Thyroid gland (tissue), 4 donors: ENCODE measurements around the gene IRS1. TPM values are rescaled to one million over a fixed set of nuclear protein-coding genes. Genes with fewer than 3 reads are reported as not detected.

Experiments
- DNase-seq, 2 donors: peaks; one replicate each; pipeline ENCODE4 v3.0.0-alpha.2; 2019
- H3K27ac ChIP-seq, 3 donors: fragments of 200-600 bp; sonication (generic); 1 replicate in 2 of 3; 2 replicates in 1 of 3; pipeline ENCODE4 v1.5.1; 2016 to 2019; ENCODE audit warnings: mild to moderate bottlenecking in 1 of 3, moderate library complexity in 1 of 3
- H3K27me3 ChIP-seq: fragments of 200-600 bp; sonication (generic); one replicate; pipeline ENCODE4 v1.5.1; 2019
- H3K36me3 ChIP-seq, 2 donors: fragments of 200-600 bp; sonication (generic); one replicate each; pipeline ENCODE4 v1.5.1; 2016 to 2019
- H3K4me1 ChIP-seq, 2 donors: fragments of 200-600 bp; sonication (generic); one replicate each; pipeline ENCODE4 v1.5.1; 2017 to 2019
- H3K4me3 ChIP-seq, 3 donors: fragments of 200-600 bp; sonication (generic); replicated peaks in 1 of 3; 1 replicate in 2 of 3; 2 replicates in 1 of 3; pipeline ENCODE4 v1.5.1; 2016; ENCODE audit warnings: mild to moderate bottlenecking in 1 of 3
- H3K9me3 ChIP-seq: fragments of 200-600 bp; sonication (generic); one replicate; pipeline ENCODE4 v1.5.1; 2017
- POLR2A ChIP-seq, 2 donors: fragments of 450-650 bp; IDR thresholded peaks; one replicate each; pipeline ENCODE4 v1.6.1; 2017; ENCODE audit warnings: antibody characterized with exemption in 2 of 2, mild to moderate bottlenecking in 2 of 2, moderate library complexity in 1 of 2
- WGBS, 2 donors: methylation state at CpG; one replicate each; pipeline ENCODE4 v1.1.5; 2017; 5-methylcytosine and 5-hydroxymethylcytosine counted together
- intact Hi-C: fragments of 100-400 bp; cut with DNase I; formaldehyde crosslinking; loops from one replicate; pipeline ENCODE4 v1.15.1; 2023
- total RNA-seq, 4 donors: library from RNA; depleted of rRNA; stranded (reverse); fragments of >200 nt; gene quantifications; one replicate each; pipeline ENCODE4 v1.2.3, GENCODE V29; 2016
- TF ChIP-seq, protein P1 (sequence below), 6 experiments: fragments of 200-600 bp in 3 of 6; fragments of 450-650 bp in 3 of 6; sonication (generic) in 3 of 6; IDR thresholded peaks; one replicate each; pipeline ENCODE4 v1.5.1; 2016 to 2019; ENCODE audit warnings: antibody characterized with exemption in 6 of 6, mild to moderate bottlenecking in 2 of 6, inconsistent platforms in 1 of 6, moderate library complexity in 1 of 6

Gene IRS1
- total RNA-seq, 4 donors from 2014 or later = 61.9 to 166 (median 98.7) TPM

DNA sequence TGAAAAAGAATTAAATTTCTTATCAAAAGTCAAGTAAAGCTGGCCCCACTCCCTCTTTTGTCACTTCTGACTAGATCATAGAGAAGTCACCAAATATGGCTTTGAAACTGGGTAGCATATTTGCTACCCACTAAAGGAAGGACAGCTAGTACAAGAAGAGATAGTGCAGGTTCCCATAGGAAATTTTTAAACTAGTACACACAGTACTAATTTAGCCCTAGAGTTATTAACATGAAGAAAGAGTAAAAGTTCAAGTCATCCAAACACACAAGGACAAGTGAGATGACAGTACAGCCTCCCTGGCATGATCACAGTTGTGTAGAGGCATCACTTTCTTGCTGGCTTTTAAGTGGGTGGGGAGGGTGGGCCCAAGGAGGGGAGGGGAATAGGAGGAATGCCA, 100.9 kb downstream of the IRS1 start:
- no peak for TF ChIP-seq POLR2A (IDR thresholded peaks at IDR 0.05)
- TF ChIP-seq, protein P1, sequence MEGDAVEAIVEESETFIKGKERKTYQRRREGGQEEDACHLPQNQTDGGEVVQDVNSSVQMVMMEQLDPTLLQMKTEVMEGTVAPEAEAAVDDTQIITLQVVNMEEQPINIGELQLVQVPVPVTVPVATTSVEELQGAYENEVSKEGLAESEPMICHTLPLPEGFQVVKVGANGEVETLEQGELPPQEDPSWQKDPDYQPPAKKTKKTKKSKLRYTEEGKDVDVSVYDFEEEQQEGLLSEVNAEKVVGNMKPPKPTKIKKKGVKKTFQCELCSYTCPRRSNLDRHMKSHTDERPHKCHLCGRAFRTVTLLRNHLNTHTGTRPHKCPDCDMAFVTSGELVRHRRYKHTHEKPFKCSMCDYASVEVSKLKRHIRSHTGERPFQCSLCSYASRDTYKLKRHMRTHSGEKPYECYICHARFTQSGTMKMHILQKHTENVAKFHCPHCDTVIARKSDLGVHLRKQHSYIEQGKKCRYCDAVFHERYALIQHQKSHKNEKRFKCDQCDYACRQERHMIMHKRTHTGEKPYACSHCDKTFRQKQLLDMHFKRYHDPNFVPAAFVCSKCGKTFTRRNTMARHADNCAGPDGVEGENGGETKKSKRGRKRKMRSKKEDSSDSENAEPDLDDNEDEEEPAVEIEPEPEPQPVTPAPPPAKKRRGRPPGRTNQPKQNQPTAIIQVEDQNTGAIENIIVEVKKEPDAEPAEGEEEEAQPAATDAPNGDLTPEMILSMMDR (IDR thresholded peaks at IDR 0.05) = no peak
- DNase-seq = no peak
- Histone ChIP-seq H3K4me1 (peaks cover 0 to 6% of the 10 kb centered on the region in 2 donors), H3K36me3 (no peaks in the 10 kb centered on the region), H3K9me3 (no peaks in the 10 kb centered on the region), H3K27ac (no peak overlapping the region), H3K4me3 (no peak overlapping the region), H3K27me3 (no peaks in the 10 kb centered on the region)
- intact Hi-C loops = no loop called here

DNA sequence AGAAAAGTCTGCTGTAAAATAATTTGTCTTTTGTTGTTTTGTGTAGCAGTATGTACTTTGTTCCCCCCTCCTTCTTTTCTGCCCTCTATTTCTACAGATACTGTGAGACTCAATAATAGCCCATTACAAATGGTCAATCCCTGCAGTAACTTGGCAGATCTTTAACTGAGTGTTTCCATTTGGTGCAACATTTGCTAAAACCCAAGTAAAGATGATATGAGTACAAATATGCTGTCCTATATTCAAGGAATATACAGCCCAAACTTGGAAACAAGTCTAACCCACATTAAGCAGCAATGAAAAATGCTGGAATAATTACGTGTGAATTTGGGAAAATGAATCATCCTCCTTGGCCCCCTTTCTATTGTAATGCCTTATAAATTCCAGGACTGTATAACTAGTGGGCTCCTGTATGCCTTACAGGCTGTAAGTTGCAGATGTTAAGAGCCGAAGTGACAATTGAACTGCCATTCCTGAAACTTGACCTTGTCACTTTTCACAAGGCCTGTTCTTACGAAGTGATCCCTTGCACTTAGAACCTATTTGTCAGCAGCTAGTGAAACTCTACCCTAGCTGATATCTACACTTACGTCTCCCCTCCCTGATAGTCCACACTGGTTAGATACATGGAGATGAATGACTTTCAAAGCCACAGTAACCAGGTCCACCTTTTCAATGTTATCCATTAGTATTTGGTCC, 104.9 kb downstream of the IRS1 start:
- no peak for DNase-seq
- WGBS, 2 donors = 93 to 96% methylated on average over 4 of the region's 4 CpGs
- Histone ChIP-seq H3K36me3 (no peaks in the 10 kb centered on the region), H3K4me3 (no peak overlapping the region), H3K4me1 (peaks cover 0 to 13% of the 10 kb centered on the region in 2 donors), H3K9me3 (no peaks in the 10 kb centered on the region), H3K27ac (no peak overlapping the region), H3K27me3 (no peaks in the 10 kb centered on the region)
- intact Hi-C loops = no loop called here
- TF ChIP-seq, protein P1 (IDR thresholded peaks at IDR 0.05) = no peak
- TF ChIP-seq POLR2A (IDR thresholded peaks at IDR 0.05) = no peak

DNA sequence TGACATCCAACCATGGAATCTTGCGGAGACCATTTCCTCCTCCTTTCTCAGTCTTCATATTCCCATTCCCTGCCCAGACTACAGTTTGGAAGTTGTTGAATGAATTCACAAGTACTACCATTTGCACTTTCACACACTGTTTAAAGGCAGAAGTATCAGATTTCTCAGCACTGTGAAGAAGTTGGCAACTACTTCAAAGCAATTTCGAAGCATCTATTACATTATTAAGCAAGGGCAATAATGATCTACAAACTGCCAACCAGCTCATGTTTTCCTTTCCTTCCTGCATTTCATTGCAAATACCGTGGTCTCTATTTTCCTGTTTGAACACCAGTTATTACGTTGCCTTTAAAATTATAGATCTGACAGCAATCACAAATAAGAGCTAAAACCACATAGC, 105.5 kb downstream of the IRS1 start:
- WGBS, 2 donors = 77 to 81% methylated on average over 4 of the region's 4 CpGs
- no peaks in the 10 kb centered on the region for H3K27me3 ChIP-seq
- intact Hi-C loops = no loop called here
- no peaks in the 10 kb centered on the region for H3K9me3 ChIP-seq
- no peak for TF ChIP-seq POLR2A (IDR thresholded peaks at IDR 0.05)
- TF ChIP-seq, protein P1 (IDR thresholded peaks at IDR 0.05) = no peak
- no peak overlapping the region for H3K27ac ChIP-seq
- no peak for DNase-seq
- H3K4me1 ChIP-seq = peaks cover 0 to 9% of the 10 kb centered on the region in 2 donors
- H3K4me3 ChIP-seq = no peak overlapping the region
- no peaks in the 10 kb centered on the region for H3K36me3 ChIP-seq

DNA sequence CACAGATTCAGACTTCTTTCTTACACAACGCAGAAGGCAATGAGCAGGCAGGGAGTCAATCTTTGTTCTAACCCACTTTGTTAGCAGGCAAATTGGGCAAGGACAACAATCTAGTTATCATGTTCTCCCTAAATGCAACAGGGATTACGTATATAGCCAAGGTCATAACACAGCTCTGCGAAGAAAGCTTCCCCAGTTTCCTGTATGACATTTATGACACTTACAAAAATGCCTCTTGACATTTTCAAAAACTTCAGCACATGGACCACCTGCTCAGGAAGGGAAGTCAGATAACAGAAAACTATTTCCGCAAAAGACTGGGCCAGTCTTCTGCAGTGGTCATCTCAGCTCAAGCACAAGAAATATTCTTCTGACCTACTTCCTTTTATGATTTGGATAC, 106.1 kb downstream of the IRS1 start:
- WGBS, 2 donors = 72 to 81% methylated on average over 4 of the region's 4 CpGs
- DNase-seq = no peak
- no peaks in the 10 kb centered on the region for H3K36me3 ChIP-seq
- peaks cover 0 to 7% of the 10 kb centered on the region in 2 donors for H3K4me1 ChIP-seq
- no peak overlapping the region for H3K27ac ChIP-seq
- intact Hi-C loops = no loop called here
- no peak for TF ChIP-seq POLR2A (IDR thresholded peaks at IDR 0.05)
- TF ChIP-seq, protein P1 (IDR thresholded peaks at IDR 0.05) = no peak
- H3K9me3 ChIP-seq = no peaks in the 10 kb centered on the region
- H3K27me3 ChIP-seq = no peaks in the 10 kb centered on the region
- no peak overlapping the region for H3K4me3 ChIP-seq

DNA sequence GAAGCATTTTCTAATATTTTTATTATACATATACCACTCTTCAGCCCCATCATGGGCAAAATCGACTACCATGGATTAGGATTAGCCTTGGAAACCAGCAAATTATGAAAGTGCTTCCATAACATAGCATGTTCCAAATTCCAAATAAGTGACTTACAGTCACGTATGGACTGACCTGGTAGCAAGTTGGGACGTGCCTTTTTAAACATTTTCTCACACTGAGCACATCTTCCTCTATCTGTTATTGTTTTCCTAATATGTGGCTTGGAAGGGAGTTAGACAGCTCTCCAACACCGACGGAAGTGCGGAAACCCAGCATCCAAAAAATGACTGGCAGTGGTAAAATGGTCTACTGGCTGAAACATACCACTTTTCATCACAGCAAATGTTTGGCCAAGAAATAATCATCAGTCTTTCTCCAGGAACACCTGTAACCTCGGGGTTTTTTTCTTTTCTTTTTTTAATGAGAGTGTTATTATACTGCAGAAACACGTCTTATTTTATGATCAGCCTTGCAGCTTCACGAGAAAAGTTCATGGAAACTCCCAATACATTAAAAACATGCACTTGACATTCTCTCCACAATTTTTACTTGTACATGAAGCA, 107.0 kb downstream of the IRS1 start:
- peaks cover 5 to 11% of the 10 kb centered on the region in 2 donors for H3K4me1 ChIP-seq
- H3K27ac ChIP-seq = no peak overlapping the region
- H3K4me3 ChIP-seq = no peak overlapping the region
- TF ChIP-seq, protein P1 (IDR thresholded peaks at IDR 0.05) = no peak
- no peak for TF ChIP-seq POLR2A (IDR thresholded peaks at IDR 0.05)
- no peak for DNase-seq
- H3K27me3 ChIP-seq = no peaks in the 10 kb centered on the region
- intact Hi-C loops = no loop called here
- no peaks in the 10 kb centered on the region for H3K36me3 ChIP-seq
- H3K9me3 ChIP-seq = no peaks in the 10 kb centered on the region
- WGBS, 2 donors = 91% methylated on average over 9 of the region's 9 CpGs
